ENCODE measurements around the gene ASXL1.
"Not testable (repeated sequence)": the region's sequence is repeated elsewhere in the genome, so short reads cannot be mapped to it uniquely, and the experiment has no call there.

ASXL1 gene

GRCh38 chr20:32337937-32338661, 20.0 kb upstream of the ASXL1 start:
- DNase-seq: no peak

GRCh38 chr20:32338665-32339064, 19.5 kb upstream of the ASXL1 start:
- no peak for DNase-seq

GRCh38 chr20:32339116-32339515, 19.0 kb upstream of the ASXL1 start:
- DNase-seq: no peak

- not testable (repeated sequence) for DNase-seq
These were observed 17.1 kb upstream of the ASXL1 start for GRCh38 chr20:32341053-32341452.

GRCh38 chr20:32343439-32343838, 14.7 kb upstream of the ASXL1 start:
- DNase-seq: no peak

- no peak for DNase-seq
These were observed 13.2 kb upstream of the ASXL1 start for GRCh38 chr20:32344835-32345506.

- no peak for DNase-seq
These were observed 9.9 kb upstream of the ASXL1 start for GRCh38 chr20:32348207-32348606.

GRCh38 chr20:32350421-32350820, 7.7 kb upstream of the ASXL1 start:
- no peak for DNase-seq

- no peak for DNase-seq
These were observed 5.9 kb upstream of the ASXL1 start for GRCh38 chr20:32352121-32352720.

GRCh38 chr20:32353848-32354496, 4.2 kb upstream of the ASXL1 start:
- no peak for DNase-seq

GRCh38 chr20:32354592-32355416, 3.3 kb upstream of the ASXL1 start:
- no peak for DNase-seq

GRCh38 chr20:32355417-32355841, 2.7 kb upstream of the ASXL1 start:
- no peak for DNase-seq

- not testable (repeated sequence) for DNase-seq
These were observed 2.1 kb upstream of the ASXL1 start for GRCh38 chr20:32355907-32356621.

GRCh38 chr20:32356622-32357374, 1.3 kb upstream of the ASXL1 start:
- no peak for DNase-seq

GRCh38 chr20:32357375-32357868, 709 bp upstream of the ASXL1 start:
- no peak for DNase-seq

GRCh38 chr20:32358632-32358882, 426 bp downstream of the ASXL1 start:
- no peak for DNase-seq

- peak; percentile 74 to 80 for DNase-seq
These were observed 927 bp downstream of the ASXL1 start for GRCh38 chr20:32358883-32359632.

- no peak for DNase-seq
These were observed 1.7 kb downstream of the ASXL1 start for GRCh38 chr20:32359633-32360332.

GRCh38 chr20:32360333-32360634, 2.2 kb downstream of the ASXL1 start:
- no peak for DNase-seq

- no peak for DNase-seq
These were observed 4.8 kb downstream of the ASXL1 start for GRCh38 chr20:32362901-32363364.
